Epithelial cell of esophagus (primary cell): ENCODE results near the gene ZNF451.

Source experiments
- DNase-seq: peaks from one replicate; pipeline ENCODE4 v3.0.0; 2010; ENCODE audit warnings: low read depth
- H3K4me3 ChIP-seq: 2 replicates; pipeline ENCODE4 v1.5.1; 2011; ENCODE audit warnings: mild to moderate bottlenecking, low read length, control low read depth
- TF ChIP-seq, protein P1 (sequence below): IDR thresholded peaks from 2 replicates; pipeline ENCODE4 v1.5.1; 2011; ENCODE audit warnings: low read depth, mild to moderate bottlenecking, low read length, control low read depth, inconsistent platforms; ENCODE audit not compliant: insufficient read depth; ENCODE audit errors: missing control alignments

The ZNF451 gene

GRCh38 chr6:57064809-57065208, 25.2 kb upstream of the ZNF451 start:
- no peak for DNase-seq
- TF ChIP-seq, protein P1, sequence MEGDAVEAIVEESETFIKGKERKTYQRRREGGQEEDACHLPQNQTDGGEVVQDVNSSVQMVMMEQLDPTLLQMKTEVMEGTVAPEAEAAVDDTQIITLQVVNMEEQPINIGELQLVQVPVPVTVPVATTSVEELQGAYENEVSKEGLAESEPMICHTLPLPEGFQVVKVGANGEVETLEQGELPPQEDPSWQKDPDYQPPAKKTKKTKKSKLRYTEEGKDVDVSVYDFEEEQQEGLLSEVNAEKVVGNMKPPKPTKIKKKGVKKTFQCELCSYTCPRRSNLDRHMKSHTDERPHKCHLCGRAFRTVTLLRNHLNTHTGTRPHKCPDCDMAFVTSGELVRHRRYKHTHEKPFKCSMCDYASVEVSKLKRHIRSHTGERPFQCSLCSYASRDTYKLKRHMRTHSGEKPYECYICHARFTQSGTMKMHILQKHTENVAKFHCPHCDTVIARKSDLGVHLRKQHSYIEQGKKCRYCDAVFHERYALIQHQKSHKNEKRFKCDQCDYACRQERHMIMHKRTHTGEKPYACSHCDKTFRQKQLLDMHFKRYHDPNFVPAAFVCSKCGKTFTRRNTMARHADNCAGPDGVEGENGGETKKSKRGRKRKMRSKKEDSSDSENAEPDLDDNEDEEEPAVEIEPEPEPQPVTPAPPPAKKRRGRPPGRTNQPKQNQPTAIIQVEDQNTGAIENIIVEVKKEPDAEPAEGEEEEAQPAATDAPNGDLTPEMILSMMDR: no peak
- H3K4me3 ChIP-seq: no peak overlapping the region

GRCh38 chr6:57068061-57068460, 21.9 kb upstream of the ZNF451 start:
- no peak overlapping the region for H3K4me3 ChIP-seq
- TF ChIP-seq, protein P1: no peak
- no peak for DNase-seq

- H3K4me3 ChIP-seq: no peak overlapping the region
- DNase-seq: no peak
- TF ChIP-seq, protein P1: no peak
Measured at GRCh38 chr6:57069228-57069627, 20.8 kb upstream of the ZNF451 start.

- H3K4me3 ChIP-seq: no peak overlapping the region
- TF ChIP-seq, protein P1: no peak
- DNase-seq: no peak
Measured at GRCh38 chr6:57069920-57070331, 20.1 kb upstream of the ZNF451 start.

- H3K4me3 ChIP-seq: no peak overlapping the region
- TF ChIP-seq, protein P1: no peak
- no peak for DNase-seq
Measured at GRCh38 chr6:57072108-57072507, 17.9 kb upstream of the ZNF451 start.

- DNase-seq: no peak
- TF ChIP-seq, protein P1: no peak
- no peak overlapping the region for H3K4me3 ChIP-seq
Measured at GRCh38 chr6:57074383-57074782, 15.6 kb upstream of the ZNF451 start.

DNA sequence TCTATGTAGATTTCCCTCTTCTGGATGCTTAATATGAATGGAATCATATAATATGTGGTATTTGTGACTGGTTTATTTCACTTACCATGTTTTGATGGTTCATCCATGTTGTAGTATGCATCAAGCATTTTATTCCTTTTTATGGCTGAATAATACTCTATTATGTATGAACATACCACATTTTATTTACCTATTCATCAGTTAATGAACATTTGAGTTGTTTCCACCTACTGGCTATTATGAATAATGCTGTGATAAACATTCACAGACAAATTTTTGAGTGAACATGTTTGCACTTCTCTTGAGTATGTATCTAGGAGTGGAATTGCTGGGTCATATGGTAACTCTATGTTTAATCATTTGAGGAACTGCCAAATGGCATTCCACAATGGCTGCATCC, 14.9 kb upstream of the ZNF451 start:
- no peak overlapping the region for H3K4me3 ChIP-seq
- TF ChIP-seq, protein P1: no peak
- no peak for DNase-seq
